CD4-positive, alpha-beta T cell treated with Interleukin-1 beta for 1 hour (primary cell): ENCODE data around the gene GMPR2.
"Not testable (repeated sequence)": the region's sequence is repeated elsewhere in the genome, so short reads cannot be mapped to it uniquely, and the experiment has no call there.

ENCODE experiments used
- DNase-seq, 2 donors: peaks; one replicate each; pipeline ENCODE4 v3.0.0-alpha.2; 2020 to 2022

The GMPR2 gene

GRCh38 chr14:24232645-24233537 lies at the start of gene GMPR2:
TSS of gene GMPR2 (plus strand) at chr14:24232929. CDS start at chr14:24233254, 325 bp downstream.
- no peak for DNase-seq

GRCh38 chr14:24183014-24183481 lies 49.7 kb upstream of the GMPR2 start:
- no peak for DNase-seq

DNA sequence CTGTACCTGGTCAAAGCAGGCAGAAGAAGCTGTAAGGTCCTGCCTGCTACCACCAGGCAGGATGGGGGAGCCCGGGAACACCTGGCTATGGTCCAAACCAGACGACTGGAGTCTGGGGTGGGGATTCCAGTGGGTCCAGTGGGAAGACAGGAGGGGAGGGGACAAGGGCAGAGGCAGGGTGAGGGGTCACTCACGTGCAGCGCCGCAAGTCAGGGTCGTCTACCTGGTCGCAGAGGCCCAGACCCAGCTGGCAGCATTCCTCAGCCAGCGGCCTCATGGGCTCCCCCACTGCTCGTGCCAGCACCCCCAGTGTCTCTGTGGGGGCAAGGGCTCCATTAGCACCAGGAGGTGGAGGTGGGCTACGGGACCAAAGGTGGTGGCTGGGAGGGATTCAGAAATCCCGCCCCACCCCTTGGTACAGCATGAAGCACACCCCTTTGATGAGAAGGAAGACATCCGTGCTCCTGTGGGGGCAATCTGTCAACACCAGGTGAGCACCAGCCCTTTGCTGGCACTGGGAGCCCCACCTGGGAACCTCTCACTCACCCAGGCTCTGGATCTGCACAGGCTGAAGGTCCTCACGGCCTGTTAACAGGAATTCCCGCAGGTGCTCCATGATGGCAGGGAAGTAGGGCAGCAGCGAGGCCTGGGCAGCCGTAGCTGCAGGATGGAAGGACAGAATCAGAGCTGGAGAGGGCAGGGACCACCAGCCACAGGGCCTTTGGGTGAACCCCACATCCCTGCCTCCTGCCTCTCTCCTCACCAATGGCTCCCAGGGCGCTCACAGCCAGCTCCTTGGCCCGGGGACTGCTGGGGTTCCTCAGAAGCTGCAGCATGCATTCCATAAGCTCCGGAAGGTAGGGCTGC lies 48.4 kb upstream of the GMPR2 start:
- DNase-seq, result no peak

DNA sequence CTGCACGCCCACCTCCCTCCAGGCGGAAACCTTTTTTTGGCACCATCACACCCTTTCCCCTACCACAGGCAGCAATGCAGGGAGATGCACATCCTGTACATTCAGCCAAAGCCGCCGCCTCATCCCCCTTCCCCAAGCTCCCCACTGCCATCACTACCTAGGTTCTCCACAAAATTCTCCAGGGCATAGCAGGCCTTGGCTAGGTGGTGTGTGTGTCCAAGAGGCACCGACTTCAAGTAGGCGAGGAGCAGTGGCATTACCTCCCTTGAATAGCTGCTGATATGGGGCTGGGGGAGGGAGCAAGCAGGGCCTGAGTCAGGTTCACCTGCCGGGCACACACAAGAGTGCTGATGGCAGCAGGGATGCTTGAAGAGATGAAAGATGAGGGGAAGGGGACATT lies 47.7 kb upstream of the GMPR2 start:
- DNase-seq, result no peak

- DNase-seq, result no peak
Measured at GRCh38 chr14:24185741-24186140, 47.0 kb upstream of the GMPR2 start.

DNA sequence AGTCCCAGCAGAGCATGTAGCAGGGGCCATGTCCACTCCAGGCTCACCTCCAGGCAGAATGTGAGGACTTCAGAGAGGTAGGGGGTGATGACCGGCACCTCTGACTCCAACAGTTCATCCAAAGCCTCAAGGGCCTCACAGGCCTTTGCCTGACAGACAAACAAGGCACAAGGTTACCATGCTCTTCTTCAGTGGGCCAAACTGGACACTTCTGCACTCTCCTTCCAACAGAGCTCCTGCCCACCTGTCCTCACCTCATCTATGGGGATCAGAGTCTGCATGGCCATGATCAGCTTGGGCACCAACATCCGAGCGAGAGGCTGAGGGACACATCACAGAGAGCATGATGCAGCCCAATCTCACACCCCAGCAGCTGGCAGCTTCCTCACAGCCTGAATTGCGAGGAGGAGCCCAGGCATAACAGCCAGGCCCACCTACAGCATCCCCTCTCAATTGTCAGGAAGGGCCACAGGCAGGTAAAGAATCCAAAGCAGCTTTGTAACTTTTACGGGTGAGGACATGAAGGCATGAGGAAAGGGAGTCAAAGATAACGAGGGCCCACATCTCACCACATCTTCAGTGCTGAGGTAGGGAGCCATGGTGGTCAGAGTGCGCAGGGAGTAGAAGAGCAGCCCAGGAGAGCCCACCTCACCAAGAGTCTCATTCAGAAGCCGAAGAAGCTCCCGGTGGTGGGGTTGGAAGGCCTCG lies 45.7 kb upstream of the GMPR2 start:
- DNase-seq, result no peak

GRCh38 chr14:24187539-24187915 lies 45.2 kb upstream of the GMPR2 start:
- DNase-seq, result no peak

DNA sequence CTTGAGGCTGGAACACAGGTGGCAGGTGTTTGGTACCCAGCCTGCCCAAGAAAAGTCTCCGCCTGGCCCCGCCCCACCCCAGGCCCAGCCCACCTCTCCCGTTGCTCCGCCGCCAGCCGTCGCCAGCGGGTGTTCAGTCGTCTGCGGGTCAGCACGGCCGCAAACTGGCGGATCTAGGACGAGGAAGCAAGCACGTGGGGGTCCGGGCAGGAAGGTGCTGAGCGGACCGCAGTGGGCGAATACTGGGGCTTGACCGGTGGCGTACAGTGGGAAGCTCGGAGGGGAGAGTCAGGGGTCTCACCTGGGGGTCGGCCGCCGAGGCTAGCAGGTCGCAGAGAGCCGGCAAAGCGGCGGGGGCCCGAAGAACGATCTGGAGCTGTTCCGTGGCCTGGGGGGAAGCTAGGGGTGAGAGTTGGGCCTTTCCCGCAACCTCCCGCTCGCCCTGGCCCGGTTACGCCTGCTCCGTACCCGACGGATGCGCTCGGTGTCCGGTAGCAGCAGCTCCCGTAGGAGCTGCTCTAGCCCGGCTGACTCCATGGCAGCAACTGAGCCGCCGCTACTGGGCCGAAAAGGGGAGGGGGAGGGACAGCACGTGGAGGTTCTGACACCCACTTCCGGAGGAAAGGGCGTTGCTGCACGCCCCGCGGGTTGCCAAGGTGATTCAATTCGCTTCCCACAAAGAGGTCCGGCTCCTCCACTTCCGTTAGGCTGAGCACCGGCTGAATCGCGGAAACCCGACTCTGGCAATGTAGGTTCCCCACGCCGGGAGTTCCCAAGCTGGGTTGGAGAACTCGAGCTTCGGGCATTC lies 44.3 kb upstream of the GMPR2 start, which contains the start of gene IPO4:
Gene IPO4 (minus strand): TSS at position 566 of the 808 bp plus-strand sequence. CDS start 29 bp downstream, at position 537.
- peak; percentile 96 for DNase-seq

GRCh38 chr14:24189059-24189375 lies 43.7 kb upstream of the GMPR2 start:
- no peak for DNase-seq

GRCh38 chr14:24189460-24189859 lies 43.3 kb upstream of the GMPR2 start:
- no peak for DNase-seq

GRCh38 chr14:24190416-24190815 lies 42.3 kb upstream of the GMPR2 start:
- DNase-seq, result no peak

GRCh38 chr14:24192933-24193332 lies 39.8 kb upstream of the GMPR2 start:
- no peak for DNase-seq

DNA sequence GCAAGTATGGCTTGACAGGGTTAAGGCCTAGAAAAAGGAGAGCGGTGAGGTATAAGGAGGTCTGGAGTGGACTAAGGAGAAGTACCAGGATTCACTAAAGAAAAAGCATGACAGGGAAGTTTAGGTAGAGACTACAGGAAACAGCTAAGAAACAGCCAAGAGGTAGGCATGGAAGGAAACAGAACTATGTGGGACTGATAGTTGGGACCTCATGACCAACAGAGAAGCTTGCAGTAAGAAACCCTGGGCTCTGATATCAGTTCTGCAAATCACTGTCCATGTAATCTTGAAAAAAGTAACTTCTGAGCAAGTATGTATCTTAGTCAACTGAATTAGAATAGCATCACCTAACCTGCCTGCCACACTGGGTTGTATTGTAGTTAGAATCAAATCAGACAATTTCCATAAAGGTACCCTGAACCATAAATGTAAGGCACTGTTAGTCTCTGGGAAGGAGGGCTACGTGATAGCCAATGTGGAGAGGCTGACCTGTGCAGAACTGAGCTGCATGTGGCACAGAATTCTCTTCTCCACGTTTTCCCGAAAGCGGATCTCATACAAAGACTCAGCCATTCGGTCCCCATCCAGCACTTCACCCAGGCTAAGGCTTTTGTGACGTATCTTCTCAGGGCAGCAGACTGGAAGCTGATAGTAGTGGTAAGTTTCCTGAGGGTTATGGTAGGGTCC lies 38.4 kb upstream of the GMPR2 start:
- no peak for DNase-seq

GRCh38 chr14:24194873-24195185 lies 37.9 kb upstream of the GMPR2 start:
- DNase-seq, result no peak

GRCh38 chr14:24195186-24196070 lies 37.3 kb upstream of the GMPR2 start, which contains the start of gene TM9SF1:
TSS of gene TM9SF1 (minus strand) at chr14:24195441. CDS start at chr14:24195019, 422 bp downstream.
- peak; percentile 90 to 93 for DNase-seq

GRCh38 chr14:24196071-24197055 lies 36.4 kb upstream of the GMPR2 start:
- no peak for DNase-seq

- DNase-seq, result no peak
Measured at GRCh38 chr14:24197056-24197450, 35.7 kb upstream of the GMPR2 start.

- DNase-seq, result no peak
Measured at GRCh38 chr14:24198814-24199524, 33.8 kb upstream of the GMPR2 start.

GRCh38 chr14:24202538-24202937 lies 30.2 kb upstream of the GMPR2 start:
- DNase-seq, result not testable (repeated sequence)
